NCI-H510A (cell line): Measurements from ENCODE around the gene MRPS14.
"Not testable (repeated sequence)": the region's sequence is repeated elsewhere in the genome, so short reads cannot be mapped to it uniquely, and the experiment has no call there.

ENCODE experiments used
- DNase-seq: peaks from one replicate; lab custom pipeline; 2025; lab: John Stamatoyannopoulos, UW

MRPS14 gene

GRCh38 chr1:175023922-175024242 lies 657 bp upstream of the MRPS14 start:
- not testable (repeated sequence) for DNase-seq

GRCh38 chr1:175019524-175019923 lies 3.7 kb downstream of the MRPS14 start:
- no peak for DNase-seq

GRCh38 chr1:175015243-175015642 lies 8.0 kb downstream of the MRPS14 start:
- DNase-seq, result no peak

GRCh38 chr1:175013445-175013844 lies 9.8 kb downstream of the MRPS14 start:
- no peak for DNase-seq

GRCh38 chr1:175009532-175009931 lies 13.7 kb downstream of the MRPS14 start:
- DNase-seq, result no peak

GRCh38 chr1:175005085-175005783 lies 18.0 kb downstream of the MRPS14 start:
- DNase-seq, result no peak

GRCh38 chr1:175003521-175003920 lies 19.7 kb downstream of the MRPS14 start:
- no peak for DNase-seq

- DNase-seq, result no peak
These were observed 20.2 kb downstream of the MRPS14 start for GRCh38 chr1:175002910-175003517.

- DNase-seq, result no peak
These were observed 22.5 kb downstream of the MRPS14 start for GRCh38 chr1:175000697-175001187.

GRCh38 chr1:174999936-175000696 lies 23.1 kb downstream of the MRPS14 start, which contains the start of gene CACYBP:
CACYBP (plus strand) TSS chr1:174999947; CDS start chr1:175000181, 234 bp downstream.
- peak; percentile 26 for DNase-seq

GRCh38 chr1:174999216-174999935 lies 23.8 kb downstream of the MRPS14 start:
- peak; percentile 98 for DNase-seq

GRCh38 chr1:174998569-174999215 lies 24.5 kb downstream of the MRPS14 start:
- DNase-seq, result peak; percentile 38

GRCh38 chr1:174997041-174997440 lies 26.2 kb downstream of the MRPS14 start:
- no peak for DNase-seq

- no peak for DNase-seq
These were observed 26.7 kb downstream of the MRPS14 start for GRCh38 chr1:174996476-174996875.

GRCh38 chr1:174995916-174996315 lies 27.3 kb downstream of the MRPS14 start:
- DNase-seq, result no peak

GRCh38 chr1:174995121-174995520 lies 28.1 kb downstream of the MRPS14 start:
- DNase-seq, result no peak

- no peak for DNase-seq
These were observed 31.8 kb downstream of the MRPS14 start for GRCh38 chr1:174991473-174991872.

GRCh38 chr1:174990382-174990999 lies 32.7 kb downstream of the MRPS14 start:
- peak; percentile 17 for DNase-seq

GRCh38 chr1:174989536-174990220 lies 33.5 kb downstream of the MRPS14 start:
- DNase-seq, result no peak

- no peak for DNase-seq
These were observed 34.2 kb downstream of the MRPS14 start for GRCh38 chr1:174988986-174989385.

GRCh38 chr1:174988539-174988938 lies 34.7 kb downstream of the MRPS14 start:
- no peak for DNase-seq
